ENCODE data around the gene PTCH1.

- TF ChIP-seq POLR2A (IDR thresholded peaks at IDR 0.05) (no peak), CTCF (IDR thresholded peaks at IDR 0.05) (no peak)
Measured at GRCh38 chr9:95455714-95456113, 61.1 kb downstream of the PTCH1 start.
